ENCODE results near the gene PDE7B. TPM values are rescaled to one million over a fixed set of nuclear protein-coding genes. Genes with fewer than 3 reads are reported as not detected.

Gene PDE7B
- total and polyA plus RNA-seq, 9 of the 15 experiments (the other 6 are each of a cell fraction or from before 2014, with no cell fraction given), result 0.01 TPM; not detected in 8

GRCh38 chr6:135941275-135942025 lies 89.9 kb downstream of the PDE7B start (continued):
- TF ChIP-seq HMGXB4 (CRISPR knock-in tag; IDR thresholded peaks at IDR 0.05) (no peak), ELK1 (CRISPR knock-in tag; IDR thresholded peaks at IDR 0.05) (no peak), NUFIP1 (IDR thresholded peaks at IDR 0.05; ENCODE audit: partially characterized antibody) (no peak), ZBTB43 (CRISPR knock-in tag; IDR thresholded peaks at IDR 0.05) (no peak), ZNF395 (CRISPR knock-in tag; IDR thresholded peaks at IDR 0.05) (no peak)
